ENCODE results near the gene MAST4. TPM values are rescaled to one million over a fixed set of nuclear protein-coding genes. Genes with fewer than 3 reads are reported as not detected.
A peak's percentile ranks its signal among the peaks of the same experiment; 100 is the strongest.

The MAST4 gene
- total RNA-seq, 1 donor from 2014 or later = 0.99 TPM

GRCh38 chr5:67156976-67157583 lies 560.9 kb downstream of the MAST4 start:
- H3K27me3 Mint-ChIP-seq (ENCODE audit: insufficient read depth, low read depth) = peaks cover 2% of the 10 kb centered on the region
- H3K4me3 Mint-ChIP-seq = no peak overlapping the region
- DNase-seq (ENCODE audit: low spot score) = peak; percentile 49
- H3K4me3 ChIP-seq = no peak overlapping the region
- H3K79me2 ChIP-seq (ENCODE audit: low read depth) = no peaks in the 10 kb centered on the region
- H3K27ac Mint-ChIP-seq = no peak overlapping the region
- H2AFZ ChIP-seq (replicated peaks) = no peak overlapping the region
- no peaks in the 10 kb centered on the region for H3K9me3 ChIP-seq (ENCODE audit: low read depth)
- H3K36me3 Mint-ChIP-seq = no peaks in the 10 kb centered on the region
- no peaks in the 10 kb centered on the region for H3K4me1 ChIP-seq
- H3K9ac ChIP-seq = no peak overlapping the region
- H4K20me1 ChIP-seq (ENCODE audit: low read depth) = no peaks in the 10 kb centered on the region
- H3K27ac ChIP-seq = no peak overlapping the region
- H3K36me3 ChIP-seq = no peaks in the 10 kb centered on the region
- no peaks in the 10 kb centered on the region for H3K27me3 ChIP-seq
- H3K4me2 ChIP-seq = no peak overlapping the region
- TF ChIP-seq EZH2phosphoT487 (IDR thresholded peaks at IDR 0.05) (no peak), EZH2 (IDR thresholded peaks at IDR 0.05) (no peak), CTCF (IDR thresholded peaks at IDR 0.05) (peak; percentile 86)
- no peaks in the 10 kb centered on the region for H3K9me3 Mint-ChIP-seq
- H3F3A ChIP-seq (ENCODE audit: low read depth) = no peaks in the 10 kb centered on the region
- no peaks in the 10 kb centered on the region for H3K4me1 Mint-ChIP-seq

- H3K9ac ChIP-seq = no peak overlapping the region
- H2AFZ ChIP-seq (replicated peaks) = no peak overlapping the region
- H3K36me3 Mint-ChIP-seq = peaks cover 2% of the 10 kb centered on the region
- no peak overlapping the region for H3K27ac Mint-ChIP-seq
- H3K9me3 Mint-ChIP-seq = no peaks in the 10 kb centered on the region
- no peaks in the 10 kb centered on the region for H3K9me3 ChIP-seq (ENCODE audit: low read depth)
- H4K20me1 ChIP-seq (ENCODE audit: low read depth) = no peaks in the 10 kb centered on the region
- H3K79me2 ChIP-seq (ENCODE audit: low read depth) = no peaks in the 10 kb centered on the region
- no peak overlapping the region for H3K4me2 ChIP-seq
- H3K27me3 ChIP-seq = no peaks in the 10 kb centered on the region
- no peaks in the 10 kb centered on the region for H3F3A ChIP-seq (ENCODE audit: low read depth)
- H3K27ac ChIP-seq = no peak overlapping the region
- no peak for DNase-seq (ENCODE audit: low spot score)
- TF ChIP-seq CTCF (IDR thresholded peaks at IDR 0.05) = no peak
- no peak overlapping the region for H3K4me3 ChIP-seq
- no peaks in the 10 kb centered on the region for H3K36me3 ChIP-seq
- no peaks in the 10 kb centered on the region for H3K4me1 Mint-ChIP-seq
- no peaks in the 10 kb centered on the region for H3K4me1 ChIP-seq
- H3K4me3 Mint-ChIP-seq = no peak overlapping the region
- peaks cover 2% of the 10 kb centered on the region for H3K27me3 Mint-ChIP-seq (ENCODE audit: insufficient read depth, low read depth)
Observed at GRCh38 chr5:67160272-67160671, 564.1 kb downstream of the MAST4 start.

GRCh38 chr5:67160985-67161384 lies 564.8 kb downstream of the MAST4 start:
- Histone ChIP-seq H3K4me3 (no peak overlapping the region), H3K4me2 (no peak overlapping the region), H3K36me3 (no peaks in the 10 kb centered on the region), H3F3A (ENCODE audit: low read depth) (no peaks in the 10 kb centered on the region), H3K27ac (no peak overlapping the region), H2AFZ (replicated peaks) (no peak overlapping the region), H3K27me3 (no peaks in the 10 kb centered on the region), H3K9ac (no peak overlapping the region), H3K9me3 (ENCODE audit: low read depth) (no peaks in the 10 kb centered on the region), H4K20me1 (ENCODE audit: low read depth) (no peaks in the 10 kb centered on the region), H3K79me2 (ENCODE audit: low read depth) (no peaks in the 10 kb centered on the region), H3K4me1 (no peaks in the 10 kb centered on the region)
- peaks cover 2% of the 10 kb centered on the region for H3K27me3 Mint-ChIP-seq (ENCODE audit: insufficient read depth, low read depth)
- peaks cover 2% of the 10 kb centered on the region for H3K36me3 Mint-ChIP-seq
- TF ChIP-seq EZH2 (IDR thresholded peaks at IDR 0.05) = no peak
- no peak for TF ChIP-seq EZH2phosphoT487 (IDR thresholded peaks at IDR 0.05)
- no peak for TF ChIP-seq CTCF (IDR thresholded peaks at IDR 0.05)
- no peak overlapping the region for H3K4me3 Mint-ChIP-seq
- peaks cover 1% of the 10 kb centered on the region for H3K4me1 Mint-ChIP-seq
- no peak overlapping the region for H3K27ac Mint-ChIP-seq
- DNase-seq (ENCODE audit: low spot score) = no peak
- peaks cover under 1% of the 10 kb centered on the region for H3K9me3 Mint-ChIP-seq

Data from neural progenitor cell (in vitro differentiated cells).